B cell (primary cell): Measurements from ENCODE around the gene TBC1D22B. TPM values are rescaled to one million over a fixed set of nuclear protein-coding genes. Genes with fewer than 3 reads are reported as not detected.

ENCODE experiments used
- ATAC-seq: fragments of 200-7000 bp; cut with Tn5 transposase; one replicate; pipeline ENCODE4 v1.10.0; 2021; ENCODE audit warnings: low read depth, mild to moderate bottlenecking, moderate number of reproducible peaks, moderate library complexity
- CTCF ChIA-PET: fragments of 350-600 bp; sonication (Branson Sonifier 250); formaldehyde crosslinking; loops from one replicate; lab custom pipeline; 2021; ENCODE audit warnings: antibody characterized with exemption, inconsistent platforms; lab: Charles Lee
- POLR2A ChIA-PET: fragments of 350-600 bp; sonication (Branson Sonifier 250); formaldehyde crosslinking; loops from one replicate; lab custom pipeline; 2021; ENCODE audit warnings: antibody characterized with exemption; lab: Charles Lee
- DNase-seq: peaks from one replicate; pipeline ENCODE4 v3.0.0; 2013
- H2AFZ ChIP-seq: 2 replicates; pipeline ENCODE4 v1.6.1; 2012; ENCODE audit warnings: mild to moderate bottlenecking, low read depth, low read length; ENCODE audit not compliant: insufficient read depth, poor library complexity, severe bottlenecking
- H3K27ac ChIP-seq, 2 donors: 1 replicate in 1 of 2; 2 replicates in 1 of 2; pipeline ENCODE4 v1.5.1; 2012 to 2013; ENCODE audit warnings: low read length in 2 of 2, mild to moderate bottlenecking in 2 of 2, moderate library complexity in 1 of 2
- H3K27me3 ChIP-seq, 4 experiments: fragments of 200-600 bp in 1 of 4; sonication (generic) in 1 of 4; replicated peaks in 1 of 4; 1 replicate in 2 of 4; 2 replicates in 2 of 4; pipeline versions ENCODE4 v1.6.1 to v1.7.0; 2013 to 2016; ENCODE audit warnings: low read length in 3 of 4, mild to moderate bottlenecking in 2 of 4, mixed read lengths in 1 of 4, moderate library complexity in 1 of 4; ENCODE audit not compliant: insufficient read depth in 4 of 4, control insufficient read depth in 3 of 4; ENCODE audit errors: control extremely low read depth in 1 of 4
- H3K36me3 ChIP-seq, 2 experiments: replicated peaks in 1 of 2; 1 replicate in 1 of 2; 2 replicates in 1 of 2; pipeline versions ENCODE4 v1.6.1 to v1.7.1; 2013; ENCODE audit warnings: low read length in 1 of 2; ENCODE audit not compliant: insufficient read depth in 2 of 2, control insufficient read depth in 1 of 2; ENCODE audit errors: control extremely low read depth in 1 of 2, extremely low read depth in 1 of 2
- H3K4me1 ChIP-seq, 2 donors: fragments of 200-600 bp in 1 of 2; sonication (generic) in 1 of 2; 1 replicate in 1 of 2; 2 replicates in 1 of 2; pipeline versions ENCODE4 v1.5.1 to v1.6.1; 2013 to 2017; ENCODE audit warnings: low read length in 2 of 2; ENCODE audit not compliant: control insufficient read depth in 2 of 2, insufficient read depth in 2 of 2
- H3K4me2 ChIP-seq: replicated peaks from 2 replicates; pipeline ENCODE3; 2012; ENCODE audit warnings: mild to moderate bottlenecking, low read depth, low read length; ENCODE audit not compliant: poor library complexity, severe bottlenecking
- H3K4me3 ChIP-seq, 5 experiments: fragments of 200-600 bp in 1 of 5; sonication (generic) in 1 of 5; 1 replicate in 3 of 5; 2 replicates in 2 of 5; pipeline versions ENCODE4 v1.5.1 to v1.7.0; 2011 to 2016; ENCODE audit warnings: low read length in 4 of 5, mild to moderate bottlenecking in 4 of 5, low read depth in 2 of 5, control low read depth in 1 of 5, moderate library complexity in 1 of 5; ENCODE audit not compliant: insufficient read depth in 1 of 5; ENCODE audit errors: control extremely low read depth in 1 of 5, extremely low read depth in 1 of 5
- H3K79me2 ChIP-seq: fragments of 200-600 bp; sonication (generic); one replicate; pipeline ENCODE4 v1.6.0; 2016; ENCODE audit warnings: low read length; ENCODE audit not compliant: control insufficient read depth, insufficient read depth
- H3K9ac ChIP-seq: fragments of 200-600 bp; sonication (generic); 2 replicates; pipeline ENCODE4 v1.6.1; 2017; ENCODE audit warnings: mild to moderate bottlenecking, low read length, moderate library complexity
- H3K9me3 ChIP-seq, 3 donors: one replicate each; pipeline versions ENCODE4 v1.6.1 to v1.7.1; 2013; ENCODE audit warnings: low read length in 2 of 3; ENCODE audit not compliant: control insufficient read depth in 2 of 3, insufficient read depth in 1 of 3; ENCODE audit errors: control extremely low read depth in 1 of 3
- H4K20me1 ChIP-seq: 2 replicates; pipeline ENCODE4 v1.6.0; 2012; ENCODE audit warnings: mild to moderate bottlenecking, low read length; ENCODE audit not compliant: insufficient read depth, control insufficient read depth, poor library complexity, severe bottlenecking
- H3K27ac Mint-ChIP-seq: one replicate; pipeline ENCODE4 v1.8.0; 2021; ENCODE audit warnings: mixed read lengths
- H3K27me3 Mint-ChIP-seq: one replicate; pipeline ENCODE4 v1.8.0; 2021; ENCODE audit warnings: mixed read lengths
- H3K4me1 Mint-ChIP-seq: one replicate; pipeline ENCODE4 v1.8.0; 2021; ENCODE audit warnings: mixed read lengths
- H3K4me3 Mint-ChIP-seq: one replicate; pipeline ENCODE4 v1.8.0; 2021; ENCODE audit warnings: mixed read lengths
- H3K9me3 Mint-ChIP-seq: one replicate; pipeline ENCODE4 v1.8.0; 2022; ENCODE audit warnings: mixed read lengths; ENCODE audit not compliant: insufficient read depth
- EZH2 ChIP-seq: IDR thresholded peaks from 2 replicates; pipeline ENCODE4 v1.6.1; 2012; ENCODE audit warnings: borderline replicate concordance, low read depth, mild to moderate bottlenecking, moderate library complexity, low read length; ENCODE audit not compliant: insufficient read depth, poor library complexity, severe bottlenecking
- WGBS: methylation state at CpG from one replicate; pipeline ENCODE4 v1.1.5; 2013; ENCODE audit warnings: missing lambda C conversion rate; ENCODE audit not compliant: insufficient coverage; 5-methylcytosine and 5-hydroxymethylcytosine counted together
- intact Hi-C: fragments of 100-400 bp; cut with micrococcal nuclease; formaldehyde crosslinking; loops from one replicate; pipeline ENCODE4 v1.10.0; 2022
- polyA plus RNA-seq: library from polyadenylated mRNA; depleted of rRNA; stranded (reverse); fragments of >200 nt; gene quantifications from 2 replicates; pipeline ENCODE4 v1.2.3, GENCODE V29; 2012
- total RNA-seq, 2 donors: library from RNA; stranded (reverse); fragments of 120-200 nt in 1 of 2; gene quantifications; 1 replicate in 1 of 2; 2 replicates in 1 of 2; pipeline versions ENCODE4 v1.2.3 to v1.2.4, GENCODE V29; 2013 to 2022
- TF ChIP-seq, protein P1 (sequence below): fragments of 200-600 bp; IDR thresholded peaks from one replicate; pipeline ENCODE4 v1.8.0; 2022; ENCODE audit warnings: antibody characterized with exemption, mild to moderate bottlenecking

Gene TBC1D22B
- total and polyA plus RNA-seq, 2 donors (not counting 1 experiment from before 2014, with no cell fraction given) = 5.1 to 12.5 TPM

DNA sequence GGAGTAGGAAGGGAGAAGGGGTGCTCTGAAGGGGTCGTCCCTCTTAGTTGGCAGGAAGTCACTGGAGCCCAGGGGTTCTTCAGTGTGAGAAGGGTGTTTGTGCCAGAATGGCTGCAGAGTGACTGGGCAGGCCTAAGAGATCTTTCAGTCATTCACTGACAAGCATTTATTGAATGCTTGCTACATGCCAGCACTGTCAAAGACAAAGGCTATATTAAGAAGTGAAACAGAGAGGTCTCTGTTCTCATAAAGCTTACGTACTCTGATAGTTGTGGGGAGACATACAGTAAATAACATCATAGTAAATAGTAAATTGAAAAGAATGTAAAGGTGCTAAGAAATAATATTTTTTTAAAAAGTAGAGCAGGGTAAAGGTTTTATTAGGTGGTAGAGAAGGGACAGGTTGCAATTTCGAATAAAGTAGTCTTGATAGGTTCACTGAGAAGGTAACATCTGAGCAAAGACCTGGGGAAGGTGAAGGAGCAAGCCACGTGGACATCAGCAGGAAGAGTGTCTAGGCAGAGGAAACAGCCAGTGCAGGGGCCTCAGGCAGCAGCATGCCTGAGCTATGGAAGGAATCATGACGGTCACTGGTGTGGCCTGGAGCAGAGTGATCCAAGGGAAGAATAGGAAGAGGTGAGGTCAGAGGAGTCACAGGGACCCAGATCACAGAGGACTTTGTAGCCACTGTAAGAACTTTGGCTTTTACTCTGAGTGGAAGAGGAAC lies 59.9 kb downstream of the TBC1D22B start:
- H3K4me3 Mint-ChIP-seq = no peak overlapping the region
- peaks cover 4% of the 10 kb centered on the region for H3K4me1 Mint-ChIP-seq
- WGBS = 95% methylated on average over 4 of the region's 5 CpGs
- Histone ChIP-seq H3K27me3 (no peaks in the 10 kb centered on the region), H3K4me2 (no peak overlapping the region), H3K9ac (no peak overlapping the region), H4K20me1 (no peaks in the 10 kb centered on the region), H3K36me3 (peaks cover 10 to 69% of the 10 kb centered on the region in 2 experiments), H2AFZ (no peak overlapping the region), H3K79me2 (no peaks in the 10 kb centered on the region), H3K9me3 (no peaks in the 10 kb centered on the region), H3K4me3 (no peak overlapping the region), H3K4me1 (no peaks in the 10 kb centered on the region), H3K27ac (no peak overlapping the region)
- TF ChIP-seq, protein P1, sequence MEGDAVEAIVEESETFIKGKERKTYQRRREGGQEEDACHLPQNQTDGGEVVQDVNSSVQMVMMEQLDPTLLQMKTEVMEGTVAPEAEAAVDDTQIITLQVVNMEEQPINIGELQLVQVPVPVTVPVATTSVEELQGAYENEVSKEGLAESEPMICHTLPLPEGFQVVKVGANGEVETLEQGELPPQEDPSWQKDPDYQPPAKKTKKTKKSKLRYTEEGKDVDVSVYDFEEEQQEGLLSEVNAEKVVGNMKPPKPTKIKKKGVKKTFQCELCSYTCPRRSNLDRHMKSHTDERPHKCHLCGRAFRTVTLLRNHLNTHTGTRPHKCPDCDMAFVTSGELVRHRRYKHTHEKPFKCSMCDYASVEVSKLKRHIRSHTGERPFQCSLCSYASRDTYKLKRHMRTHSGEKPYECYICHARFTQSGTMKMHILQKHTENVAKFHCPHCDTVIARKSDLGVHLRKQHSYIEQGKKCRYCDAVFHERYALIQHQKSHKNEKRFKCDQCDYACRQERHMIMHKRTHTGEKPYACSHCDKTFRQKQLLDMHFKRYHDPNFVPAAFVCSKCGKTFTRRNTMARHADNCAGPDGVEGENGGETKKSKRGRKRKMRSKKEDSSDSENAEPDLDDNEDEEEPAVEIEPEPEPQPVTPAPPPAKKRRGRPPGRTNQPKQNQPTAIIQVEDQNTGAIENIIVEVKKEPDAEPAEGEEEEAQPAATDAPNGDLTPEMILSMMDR = no peak
- TF ChIP-seq EZH2 = no peak
- ATAC-seq (no peak), DNase-seq (no peak)
- H3K9me3 Mint-ChIP-seq = no peaks in the 10 kb centered on the region
- no peaks in the 10 kb centered on the region for H3K27me3 Mint-ChIP-seq
- H3K27ac Mint-ChIP-seq = no peak overlapping the region
- ChIA-PET CTCF (interaction anchor here (4.2 kb wide), 1 partner anchor 8 kb away, joined by 18 read pairs; no protein-coding TSS in a partner anchor), POLR2A (no interaction called here)
- intact Hi-C loops = no loop called here

DNA sequence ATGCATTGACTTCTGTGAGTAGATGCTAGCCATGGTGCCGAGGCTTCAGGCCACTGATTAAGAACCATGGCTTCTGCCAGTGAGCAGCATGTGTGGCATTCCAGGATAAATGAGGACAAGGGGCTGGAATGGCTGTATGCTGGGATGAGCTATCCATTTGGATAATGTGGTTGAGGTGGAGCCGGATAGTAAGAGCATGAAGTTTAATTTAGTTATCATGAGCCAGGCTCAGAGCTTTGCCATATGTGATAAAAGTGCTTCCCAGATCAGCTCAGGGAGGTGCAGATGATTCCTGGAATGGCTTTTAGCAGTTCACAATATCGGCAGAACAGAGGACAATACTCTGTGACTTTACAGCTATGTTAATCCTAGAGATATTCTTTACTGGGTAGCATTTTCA lies 61.6 kb downstream of the TBC1D22B start:
- Histone ChIP-seq H3K4me1 (no peaks in the 10 kb centered on the region), H4K20me1 (no peaks in the 10 kb centered on the region), H3K4me3 (no peak overlapping the region), H3K27ac (no peak overlapping the region), H3K27me3 (no peaks in the 10 kb centered on the region), H3K4me2 (no peak overlapping the region), H3K36me3 (peaks cover 10 to 57% of the 10 kb centered on the region in 2 experiments), H2AFZ (no peak overlapping the region), H3K9me3 (no peaks in the 10 kb centered on the region), H3K79me2 (no peaks in the 10 kb centered on the region), H3K9ac (no peak overlapping the region)
- H3K27ac Mint-ChIP-seq = no peak overlapping the region
- WGBS = 97% methylated on average over 2 of the region's 3 CpGs
- no peaks in the 10 kb centered on the region for H3K27me3 Mint-ChIP-seq
- ChIA-PET CTCF (no interaction called here), POLR2A (interaction anchor here (0.6 kb wide), 1 partner anchor 10 kb away, joined by 3 read pairs; no protein-coding TSS in a partner anchor)
- H3K9me3 Mint-ChIP-seq = no peaks in the 10 kb centered on the region
- no peak for DNase-seq
- ATAC-seq = no peak
- no peak overlapping the region for H3K4me3 Mint-ChIP-seq
- TF ChIP-seq EZH2 = no peak
- TF ChIP-seq, protein P1 = no peak
- intact Hi-C loops = no loop called here
- peaks cover 4% of the 10 kb centered on the region for H3K4me1 Mint-ChIP-seq
